Astrocyte (in vitro differentiated cells and primary cell): Measurements from ENCODE around the gene DCBLD1.

Experiments
- CTCF ChIP-seq: IDR thresholded peaks from 2 replicates; pipeline ENCODE4 v1.5.1; 2011; ENCODE audit warnings: low read depth, mild to moderate bottlenecking, inconsistent platforms, low read length, moderate library complexity; ENCODE audit not compliant: insufficient read depth
- EZH2 ChIP-seq: IDR thresholded peaks from 2 replicates; pipeline ENCODE4 v1.6.1; 2012; ENCODE audit warnings: mild to moderate bottlenecking, low read length, inconsistent platforms; ENCODE audit not compliant: insufficient read depth

GRCh38 chr6:117536317-117536716 lies 53.8 kb downstream of the DCBLD1 start:
- no peak for TF ChIP-seq CTCF
- no peak for TF ChIP-seq EZH2
